HUDEP-2 (cell line): ENCODE data around the gene CMIP.
A peak's percentile ranks its signal among the peaks of the same experiment; 100 is the strongest.

ENCODE experiments used
- DNase-seq, 76 experiments: peaks; one replicate each; lab custom pipeline; 2025; ENCODE audit not compliant: unreplicated experiment in 76 of 76; lab: John Stamatoyannopoulos, UW

CMIP gene

GRCh38 chr16:81748476-81749198 lies 304.0 kb downstream of the CMIP start:
- no peak for DNase-seq

- DNase-seq, result peak in 72 of 76 experiments; percentile 27 to 92 (median 73)
Measured at GRCh38 chr16:81752225-81752875, 307.7 kb downstream of the CMIP start.

GRCh38 chr16:81752876-81753227 lies 308.2 kb downstream of the CMIP start:
- no peak for DNase-seq

GRCh38 chr16:81754858-81755257 lies 310.2 kb downstream of the CMIP start:
- no peak for DNase-seq

- no peak for DNase-seq
Measured at GRCh38 chr16:81755915-81756614, 311.5 kb downstream of the CMIP start.

- DNase-seq, result peak in 48 of 76 experiments; percentile 5 to 67 (median 29)
Measured at GRCh38 chr16:81756615-81757356, 312.2 kb downstream of the CMIP start.

GRCh38 chr16:81758376-81758775 lies 313.8 kb downstream of the CMIP start:
- no peak for DNase-seq
